Right lobe of liver (tissue), 6 donors: ENCODE results near the gene STX4. TPM values are rescaled to one million over a fixed set of nuclear protein-coding genes. Genes with fewer than 3 reads are reported as not detected.

Source experiments
- ATAC-seq, 4 donors: fragments of 200-7000 bp; cut with Tn5 transposase; one replicate each; pipeline ENCODE4 v1.9.1; 2020; ENCODE audit warnings: mild to moderate bottlenecking in 4 of 4, moderate library complexity in 4 of 4
- DNase-seq, 3 donors: peaks; one replicate each; pipeline ENCODE4 v3.0.0-alpha.2; 2020
- H3K27ac ChIP-seq, 3 donors: fragments of 200-600 bp; one replicate each; pipeline ENCODE4 v1.8.0; 2022
- H3K27me3 ChIP-seq, 2 donors: fragments of 200-600 bp; one replicate each; pipeline ENCODE4 v1.8.0; 2022
- H3K36me3 ChIP-seq, 4 donors: fragments of 200-600 bp; sonication (generic) in 1 of 4; one replicate each; pipeline versions ENCODE4 v1.5.1 to v1.8.0; 2017 to 2022; ENCODE audit warnings: control low read depth in 1 of 4
- H3K4me1 ChIP-seq, 4 donors: fragments of 200-600 bp; sonication (generic) in 1 of 4; one replicate each; pipeline versions ENCODE4 v1.5.1 to v1.8.0; 2017 to 2022; ENCODE audit warnings: control low read depth in 1 of 4
- H3K4me3 ChIP-seq, 3 donors: fragments of 200-600 bp; one replicate each; pipeline ENCODE4 v1.8.0; 2022
- H3K9me3 ChIP-seq, 4 donors: fragments of 200-600 bp; sonication (generic) in 1 of 4; one replicate each; pipeline versions ENCODE4 v1.5.1 to v1.8.0; 2017 to 2022; ENCODE audit warnings: control low read depth in 1 of 4
- CTCF ChIP-seq, 4 donors: fragments of 200-600 bp in 3 of 4; fragments of 450-650 bp in 1 of 4; IDR thresholded peaks; one replicate each; pipeline versions ENCODE4 v1.5.1 to v1.8.0; 2016 to 2022; ENCODE audit warnings: antibody characterized with exemption in 4 of 4, mild to moderate bottlenecking in 2 of 4
- POLR2A ChIP-seq: fragments of 450-650 bp; IDR thresholded peaks from one replicate; pipeline ENCODE4 v1.6.1; 2017; ENCODE audit warnings: antibody characterized with exemption, mild to moderate bottlenecking
- WGBS: methylation state at CpG from one replicate; pipeline ENCODE4 v1.1.6; 2018; ENCODE audit warnings: low coverage, low lambda C conversion rate; ENCODE audit not compliant: insufficient coverage; ENCODE audit errors: missing lambda C conversion rate; 5-methylcytosine and 5-hydroxymethylcytosine counted together
- intact Hi-C, 2 donors: fragments of 100-400 bp; cut with DNase I; formaldehyde crosslinking; loops; one replicate each; pipeline versions ENCODE4 v1.11.2 to v1.14.1; 2022
- total RNA-seq, 6 experiments: library from RNA; depleted of rRNA in 2 of 6; stranded (reverse); fragments of >200 nt in 2 of 6; fragmentation: NEBNext Ultra II Directional in 3 of 6; extraction: Animal tissue kit (Norgen Biotek cat#: 25700) in 3 of 6; gene quantifications; one replicate each; pipeline versions ENCODE4 v1.1.0 to v1.2.4, GENCODE V29; 2016 to 2023
- donor health status: DM: no; HTN: yes; CAD: no.
- donor health status: DM: no; HTN: no; CAD: no.
- donor health status: DM: no; HTN: no; CAD: no.
- donor health status: DM: no; HTN: yes; CAD: no.
- donor health status: DM: no; HTN: yes; CAD: no.

Gene STX4
- total RNA-seq, 6 experiments from 2014 or later, result 18.8 to 52.8 (median 23.6) TPM

GRCh38 chr16:31083981-31084380, 50.6 kb downstream of the STX4 start:
- TF ChIP-seq CTCF (IDR thresholded peaks at IDR 0.05) (no peak), POLR2A (no peak)

DNA sequence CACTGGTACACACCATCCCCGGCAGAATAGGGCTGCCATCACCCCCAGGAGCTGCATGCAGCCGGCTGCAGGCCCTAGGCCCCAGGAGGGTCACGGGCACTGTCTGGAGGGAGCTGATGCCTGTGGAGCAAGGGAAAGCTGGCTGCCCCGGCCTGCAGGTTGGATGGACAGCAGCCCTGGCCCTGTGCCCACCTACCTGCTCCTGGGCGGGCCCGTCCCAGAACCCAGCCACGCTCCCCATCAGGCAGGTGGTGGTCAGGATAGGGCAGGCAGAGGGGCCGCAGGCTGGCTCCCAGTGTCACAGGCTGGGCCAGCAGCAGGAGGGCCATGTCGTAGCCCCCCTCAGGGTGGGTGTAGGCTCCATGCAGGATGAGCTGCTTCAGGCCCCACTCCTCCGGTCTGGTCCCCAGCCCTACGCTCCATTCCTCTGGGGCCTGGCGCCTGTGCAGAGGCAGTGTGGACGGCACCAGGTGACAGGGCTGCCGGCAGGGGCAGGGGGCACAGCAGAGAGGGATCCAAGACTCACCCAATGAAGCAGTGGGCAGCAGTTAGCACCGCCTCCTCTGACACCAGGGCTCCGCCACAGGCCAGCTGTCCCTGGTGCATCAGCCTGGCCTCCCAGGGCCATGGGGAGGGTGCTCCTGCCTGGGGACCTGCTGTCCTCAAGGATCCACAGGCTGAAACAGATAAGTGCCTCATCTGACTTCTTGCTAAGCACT, 51.4 kb downstream of the STX4 start:
- WGBS, result no CpG with 5 or more reads among the region's 16 CpGs
- no peak overlapping the region for H3K27ac ChIP-seq
- H3K36me3 ChIP-seq, result peaks cover 0 to 48% (median 27%) of the 10 kb centered on the region in 4 donors
- H3K4me3 ChIP-seq, result no peak overlapping the region
- TF ChIP-seq POLR2A (no peak), CTCF (IDR thresholded peaks at IDR 0.05) (no peak)
- intact Hi-C loops, result loop anchor here in 1 of 2 donors (10.0 kb wide), 1 partner anchor 100 kb away; the partner anchor contains the start of gene HSD3B7
- H3K27me3 ChIP-seq, result no peaks in the 10 kb centered on the region
- no peaks in the 10 kb centered on the region for H3K9me3 ChIP-seq
- H3K4me1 ChIP-seq, result no peaks in the 10 kb centered on the region
- DNase-seq (peak in 2 of 3 donors; percentile 30 to 51), ATAC-seq (peak in 2 of 4 donors; percentile 3)

More at GRCh38 chr16:31083981-31084380, 50.6 kb downstream of the STX4 start:
- Histone ChIP-seq H3K4me1 (no peaks in the 10 kb centered on the region), H3K36me3 (peaks cover 0 to 43% (median 21%) of the 10 kb centered on the region in 4 donors), H3K9me3 (no peaks in the 10 kb centered on the region), H3K27me3 (no peaks in the 10 kb centered on the region), H3K4me3 (no peak overlapping the region), H3K27ac (no peak overlapping the region)
- no peak for ATAC-seq
- intact Hi-C loops, result loop anchor here in 1 of 2 donors (10.0 kb wide), 1 partner anchor 99 kb away; the partner anchor contains the start of gene HSD3B7
- peak in 1 of 3 donors; percentile 14 for DNase-seq
- WGBS, result 100% methylated on average over 1 of the region's 13 CpGs

- TF ChIP-seq POLR2A, result no peak
- TF ChIP-seq CTCF (IDR thresholded peaks at IDR 0.05), result no peak
- Histone ChIP-seq H3K4me3 (no peak overlapping the region), H3K27me3 (no peaks in the 10 kb centered on the region), H3K9me3 (no peaks in the 10 kb centered on the region), H3K36me3 (peaks cover 0 to 53% (median 26%) of the 10 kb centered on the region in 4 donors), H3K27ac (no peak overlapping the region), H3K4me1 (no peaks in the 10 kb centered on the region)
- ATAC-seq (no peak), DNase-seq (no peak)
- intact Hi-C loops, result loop anchor here in 1 of 2 donors (10.0 kb wide), 1 partner anchor 101 kb away; the partner anchor contains the start of gene HSD3B7
- 66% methylated on average over 7 of the region's 8 CpGs for WGBS
Observed at GRCh38 chr16:31085411-31085810, 52.1 kb downstream of the STX4 start.

GRCh38 chr16:31085873-31086628, 52.7 kb downstream of the STX4 start:
- Histone ChIP-seq H3K27me3 (no peaks in the 10 kb centered on the region), H3K4me1 (no peaks in the 10 kb centered on the region), H3K9me3 (no peaks in the 10 kb centered on the region), H3K27ac (no peak overlapping the region), H3K4me3 (no peak overlapping the region), H3K36me3 (peaks cover 0 to 60% (median 28%) of the 10 kb centered on the region in 4 donors)
- no CpG with 5 or more reads among the region's 18 CpGs for WGBS
- intact Hi-C loops, result loop anchor here in 1 of 2 donors (10.0 kb wide), 1 partner anchor 101 kb away; the partner anchor contains the start of gene HSD3B7
- TF ChIP-seq CTCF (IDR thresholded peaks at IDR 0.05), result no peak
- no peak for TF ChIP-seq POLR2A
- no peak for ATAC-seq
- DNase-seq, result no peak
